ENCODE measurements around the gene SELENOP. TPM values are rescaled to one million over a fixed set of nuclear protein-coding genes. Genes with fewer than 3 reads are reported as not detected.
A peak's percentile ranks its signal among the peaks of the same experiment; 100 is the strongest.

SELENOP gene
- total RNA-seq: 100 to 1,000 TPM; 248 to 758 (median 461) TPM

GRCh38 chr5:42811591-42812446 lies at the start of gene SELENOP:
TSS of gene SELENOP (minus strand) at chr5:42811892. CDS start at chr5:42808353, 3,539 bp downstream.
- peak; percentile 49 to 82 for DNase-seq
- intact Hi-C loops (cut with DNase I; ENCODE audit: low total_unique reads): no loop called here
- no peaks in the 10 kb centered on the region for H3K4me1 ChIP-seq
- H3K4me3 ChIP-seq: peak within 1 kb of the TSS; percentile 54 to 62
- peak within 1 kb of the TSS; percentile 85 to 93 for H3K27ac ChIP-seq
- H3K9me3 ChIP-seq: no peaks in the 10 kb centered on the region
- peak; percentile 78 to 79 for TF ChIP-seq POLR2A (IDR thresholded peaks at IDR 0.05)
- TF ChIP-seq CTCF (IDR thresholded peaks at IDR 0.05): peak in 2 of 4 experiments; percentile 5 to 12
- no peaks in the 10 kb centered on the region for H3K36me3 ChIP-seq
- H3K27me3 ChIP-seq: no peaks in the 10 kb centered on the region

DNA sequence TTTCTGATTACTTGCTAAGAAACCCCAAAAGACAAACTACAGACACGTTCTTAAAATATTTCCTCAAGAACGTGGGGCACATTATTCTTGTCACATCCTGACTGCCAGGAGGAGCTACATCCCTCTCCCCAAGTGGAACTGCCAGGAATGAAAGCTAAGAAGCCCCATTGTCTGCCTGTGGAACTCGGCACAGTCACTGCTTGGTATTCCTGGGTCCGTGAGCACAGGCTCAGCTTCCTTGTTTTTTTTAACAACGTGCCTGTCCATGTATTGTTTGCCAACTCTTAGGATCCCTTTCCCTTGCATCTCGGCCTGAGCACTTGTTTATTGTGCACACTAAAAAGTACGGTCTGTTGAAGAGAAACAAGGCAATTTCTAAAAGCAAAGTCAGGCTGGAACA lies 47.0 kb upstream of the SELENOP start:
- intact Hi-C loops (cut with DNase I; ENCODE audit: low total_unique reads): no loop called here
- H3K27ac ChIP-seq: peak overlapping the region; percentile 36 to 40
- no peaks in the 10 kb centered on the region for H3K27me3 ChIP-seq
- no peak for TF ChIP-seq POLR2A (IDR thresholded peaks at IDR 0.05)
- TF ChIP-seq CTCF (IDR thresholded peaks at IDR 0.05): no peak
- DNase-seq: no peak
- H3K4me1 ChIP-seq: peaks cover 0 to 6% of the 10 kb centered on the region in 2 donors
- no peaks in the 10 kb centered on the region for H3K9me3 ChIP-seq
- no peaks in the 10 kb centered on the region for H3K36me3 ChIP-seq
- H3K4me3 ChIP-seq: no peak overlapping the region

DNA sequence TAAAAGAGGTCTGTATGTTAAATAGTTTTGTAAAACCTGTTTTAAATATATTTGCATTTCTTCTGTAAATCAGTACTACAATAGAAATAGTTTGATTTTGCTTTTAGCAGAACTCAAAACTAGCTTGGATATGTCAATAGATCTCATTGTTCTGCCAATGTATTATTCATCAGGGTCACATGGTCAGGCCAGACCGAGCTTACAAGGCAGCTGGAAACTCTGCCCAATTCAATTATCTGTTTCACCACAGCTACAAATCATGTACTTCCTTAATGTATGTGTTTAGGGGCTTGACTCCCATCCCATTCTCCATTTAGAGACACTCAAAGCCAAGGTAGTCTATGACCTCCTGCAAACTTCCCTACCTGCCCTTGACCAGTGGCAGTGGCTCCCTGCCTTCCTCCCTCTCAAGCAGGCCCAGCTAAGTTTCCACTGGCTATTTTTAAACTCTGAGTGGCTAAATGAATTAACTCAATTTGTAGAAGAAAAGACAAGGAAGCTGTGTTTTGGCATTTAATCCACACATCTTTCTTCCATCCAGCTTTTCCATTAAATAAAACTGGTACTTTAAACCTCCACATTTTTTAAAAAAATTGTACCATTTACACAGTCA lies 46.4 kb upstream of the SELENOP start:
- H3K27me3 ChIP-seq: no peaks in the 10 kb centered on the region
- intact Hi-C loops (cut with DNase I; ENCODE audit: low total_unique reads): no loop called here
- H3K27ac ChIP-seq: peak overlapping the region; percentile 36 to 40
- no peak for DNase-seq
- no peak for TF ChIP-seq POLR2A (IDR thresholded peaks at IDR 0.05)
- no peak for TF ChIP-seq CTCF (IDR thresholded peaks at IDR 0.05)
- H3K4me1 ChIP-seq: peaks cover 0 to 6% of the 10 kb centered on the region in 2 donors
- no peak overlapping the region for H3K4me3 ChIP-seq
- H3K36me3 ChIP-seq: no peaks in the 10 kb centered on the region
- H3K9me3 ChIP-seq: no peaks in the 10 kb centered on the region

DNA sequence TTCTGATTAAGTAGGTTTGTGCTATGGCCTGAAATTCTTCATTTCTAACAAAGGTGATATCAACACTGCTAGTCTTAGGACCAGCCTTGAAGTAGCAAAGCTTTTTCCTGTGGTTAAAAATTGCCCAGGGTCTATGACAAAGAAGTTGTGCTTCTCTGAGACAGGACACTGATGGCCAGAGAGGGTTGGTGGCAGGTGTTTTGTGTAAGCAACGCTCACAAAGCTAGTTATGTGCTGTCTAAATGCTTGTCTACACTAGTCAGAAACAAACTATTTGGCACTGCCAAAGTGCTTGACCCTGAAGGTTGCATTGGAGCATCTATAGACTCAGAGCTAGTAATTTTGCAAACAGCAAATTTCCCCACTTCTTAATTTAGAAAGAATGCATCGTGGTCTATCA lies 44.1 kb upstream of the SELENOP start:
- H3K27ac ChIP-seq: no peak overlapping the region
- no peaks in the 10 kb centered on the region for H3K27me3 ChIP-seq
- DNase-seq: no peak
- TF ChIP-seq CTCF (IDR thresholded peaks at IDR 0.05) (no peak), POLR2A (IDR thresholded peaks at IDR 0.05) (no peak)
- intact Hi-C loops (cut with DNase I; ENCODE audit: low total_unique reads): no loop called here
- H3K36me3 ChIP-seq: no peaks in the 10 kb centered on the region
- H3K9me3 ChIP-seq: no peaks in the 10 kb centered on the region
- H3K4me1 ChIP-seq: peaks cover 0 to 6% of the 10 kb centered on the region in 2 donors
- H3K4me3 ChIP-seq: no peak overlapping the region

DNA sequence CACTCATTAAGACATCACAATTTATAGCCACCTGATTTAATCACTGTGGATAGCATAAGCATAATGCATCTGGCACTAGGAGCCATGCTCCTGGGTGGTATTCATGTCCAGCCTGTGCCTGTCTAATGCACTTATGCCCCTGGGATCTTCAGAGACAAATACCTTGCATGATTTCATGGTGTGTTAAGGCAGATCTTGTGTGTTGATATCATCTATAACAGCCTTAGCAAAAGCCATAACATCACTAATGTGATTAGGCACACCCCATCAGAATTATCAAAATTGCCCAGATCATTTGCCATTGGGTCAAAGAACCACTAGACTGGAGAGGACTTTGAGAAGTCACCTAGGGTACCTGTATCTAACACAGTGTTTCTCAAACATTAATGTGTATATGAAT lies 43.7 kb upstream of the SELENOP start:
- no peak for DNase-seq
- Histone ChIP-seq H3K9me3 (no peaks in the 10 kb centered on the region), H3K27me3 (no peaks in the 10 kb centered on the region), H3K4me1 (peaks cover 0 to 6% of the 10 kb centered on the region in 2 donors), H3K36me3 (no peaks in the 10 kb centered on the region), H3K27ac (no peak overlapping the region), H3K4me3 (no peak overlapping the region)
- intact Hi-C loops (cut with DNase I; ENCODE audit: low total_unique reads): no loop called here
- TF ChIP-seq CTCF (IDR thresholded peaks at IDR 0.05) (no peak), POLR2A (IDR thresholded peaks at IDR 0.05) (no peak)

Measured in uterus (tissue), 4 donors.